Skin of body (tissue), 2 donors: ENCODE data around the gene DHPS. TPM values are rescaled to one million over a fixed set of nuclear protein-coding genes. Genes with fewer than 3 reads are reported as not detected.
A peak's percentile ranks its signal among the peaks of the same experiment; 100 is the strongest.

Experiments used
- DNase-seq: peaks from one replicate; lab custom pipeline; 2025; lab: John Stamatoyannopoulos, UW
- total RNA-seq: library from RNA; depleted of rRNA; stranded (reverse); fragments of >200 nt; gene quantifications from one replicate; pipeline ENCODE4 v1.2.3, GENCODE V29; 2014

DHPS gene
- total RNA-seq, 1 donor from 2014 or later, result 42.4 TPM

DNA sequence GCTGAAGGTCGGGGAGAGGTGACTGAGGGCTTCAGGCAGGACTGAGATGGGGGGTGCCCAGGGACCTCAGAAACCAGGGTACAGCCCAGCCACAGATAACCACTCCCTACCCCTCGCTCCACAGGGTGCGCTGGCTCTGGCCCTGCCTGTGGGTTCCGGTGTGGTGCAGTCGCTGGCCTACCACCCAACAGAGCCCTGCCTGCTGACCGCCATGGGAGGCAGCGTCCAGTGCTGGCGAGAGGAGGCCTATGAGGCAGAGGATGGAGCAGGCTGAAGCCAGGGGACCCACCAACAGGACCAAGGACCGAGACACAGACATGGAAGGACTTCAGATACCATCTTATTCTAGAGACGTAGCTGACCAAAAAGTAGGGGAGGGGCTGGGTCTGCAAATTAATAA is 6.3 kb downstream of the DHPS start:
- DNase-seq, result no peak

DNA sequence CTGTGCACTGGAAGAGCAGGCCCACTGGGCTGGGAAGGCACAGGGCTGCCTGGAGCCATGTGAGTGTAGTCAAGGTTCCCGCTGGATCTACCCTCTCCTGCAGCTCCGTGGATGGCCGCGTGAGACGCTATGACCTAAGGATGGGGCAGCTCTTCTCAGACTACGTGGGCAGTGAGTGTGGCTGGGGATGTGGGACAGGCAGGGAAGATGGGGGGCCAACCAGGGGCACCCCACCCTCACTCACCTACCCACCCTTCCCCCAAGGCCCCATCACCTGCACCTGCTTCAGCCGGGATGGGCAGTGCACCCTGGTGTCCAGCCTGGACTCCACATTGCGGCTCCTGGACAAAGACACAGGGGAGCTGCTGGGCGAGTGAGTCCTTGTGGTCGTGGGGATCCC is 8.9 kb downstream of the DHPS start:
- DNase-seq, result no peak

DNA sequence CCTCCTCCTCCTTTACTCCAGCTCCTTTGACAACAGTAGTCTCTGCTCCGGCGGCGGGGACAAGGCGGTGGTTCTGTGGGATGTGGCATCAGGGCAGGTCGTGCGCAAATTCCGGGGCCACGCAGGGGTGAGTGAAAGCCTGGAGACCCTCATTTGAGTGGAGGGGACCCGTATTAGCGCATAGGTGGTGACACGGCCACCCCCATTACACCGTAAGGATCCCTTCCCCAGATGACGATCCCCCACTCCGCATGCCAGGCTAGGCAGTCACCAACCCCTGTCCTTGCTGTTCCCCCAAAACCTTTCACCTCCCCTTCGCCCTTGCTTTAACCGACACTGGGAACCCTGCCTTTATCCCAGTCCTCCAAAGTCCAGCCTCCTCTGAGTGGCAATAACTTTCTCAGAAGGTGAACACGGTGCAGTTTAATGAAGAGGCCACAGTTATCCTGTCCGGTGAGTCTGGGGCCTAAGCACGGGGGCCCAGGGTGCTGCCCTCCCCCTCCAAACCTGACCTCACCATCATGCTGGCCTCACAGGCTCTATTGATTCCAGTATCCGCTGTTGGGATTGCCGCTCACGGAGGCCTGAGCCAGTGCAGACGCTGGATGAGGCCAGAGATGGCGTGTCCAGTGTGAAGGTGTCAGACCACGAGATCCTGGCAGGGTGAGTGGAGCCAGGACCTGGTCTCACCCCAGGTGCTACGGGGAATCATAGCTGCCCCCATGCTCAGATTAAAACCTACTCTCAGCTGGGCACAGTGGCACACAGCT is 11.3 kb downstream of the DHPS start:
- DNase-seq, result no peak

DNA sequence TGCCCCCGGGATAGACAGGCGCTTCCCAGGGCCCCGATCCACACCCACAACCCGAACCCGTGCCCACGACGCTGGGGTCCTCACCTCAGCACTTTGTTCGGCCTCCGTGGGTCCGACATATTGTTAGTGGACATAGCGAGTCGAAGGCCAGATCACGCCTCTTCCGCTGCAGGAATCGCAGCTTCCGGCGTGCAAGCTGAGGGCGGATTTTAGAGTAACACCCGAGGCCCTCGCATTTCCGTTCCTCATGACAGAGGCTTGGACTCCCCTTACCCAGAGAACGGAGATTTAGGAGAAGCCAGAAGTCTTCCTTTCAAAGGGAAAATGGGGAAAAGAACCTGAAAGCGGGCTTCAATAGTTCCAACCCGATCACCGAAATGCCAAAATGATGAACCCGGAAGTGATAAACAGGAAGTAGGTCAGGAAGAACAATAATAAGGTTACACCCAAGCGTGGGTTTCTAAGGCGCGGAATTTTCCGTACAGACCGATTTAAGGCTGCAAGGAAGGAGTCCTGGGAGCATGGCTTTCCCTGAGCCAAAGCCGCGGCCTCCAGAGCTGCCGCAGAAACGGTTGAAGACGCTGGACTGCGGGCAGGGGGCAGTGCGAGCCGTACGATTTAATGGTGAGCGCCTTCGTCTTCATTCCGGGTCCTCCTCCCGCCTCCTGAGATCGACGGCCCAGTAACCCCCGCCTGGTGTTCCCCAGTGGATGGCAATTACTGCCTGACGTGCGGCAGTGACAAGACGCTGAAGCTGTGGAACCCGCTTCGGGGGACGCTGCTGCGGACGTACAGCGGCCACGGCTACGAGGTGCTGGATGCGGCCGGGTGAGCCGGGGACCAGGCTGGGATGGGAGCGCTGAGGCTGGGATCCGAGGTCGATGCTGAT is 12.2 kb downstream of the DHPS start:
- peak; percentile 85 for DNase-seq

DNA sequence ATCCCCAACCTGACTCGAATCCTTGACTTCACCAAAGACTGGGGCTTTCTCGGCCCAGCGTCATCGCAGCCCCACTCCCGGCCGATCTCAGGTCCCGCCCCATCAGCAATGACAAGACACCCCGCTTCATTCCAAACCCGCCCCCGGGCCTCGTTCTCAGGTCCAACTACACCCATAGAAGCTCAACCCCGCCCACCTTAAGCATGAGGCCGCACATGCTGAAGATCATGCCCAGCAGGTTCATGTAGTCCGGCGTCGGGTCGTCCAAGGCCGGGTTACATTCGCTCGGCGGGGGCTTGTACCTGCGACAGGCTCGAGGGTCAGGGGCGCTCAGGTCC is 12.8 kb downstream of the DHPS start:
- peak; percentile 17 for DNase-seq

DNA sequence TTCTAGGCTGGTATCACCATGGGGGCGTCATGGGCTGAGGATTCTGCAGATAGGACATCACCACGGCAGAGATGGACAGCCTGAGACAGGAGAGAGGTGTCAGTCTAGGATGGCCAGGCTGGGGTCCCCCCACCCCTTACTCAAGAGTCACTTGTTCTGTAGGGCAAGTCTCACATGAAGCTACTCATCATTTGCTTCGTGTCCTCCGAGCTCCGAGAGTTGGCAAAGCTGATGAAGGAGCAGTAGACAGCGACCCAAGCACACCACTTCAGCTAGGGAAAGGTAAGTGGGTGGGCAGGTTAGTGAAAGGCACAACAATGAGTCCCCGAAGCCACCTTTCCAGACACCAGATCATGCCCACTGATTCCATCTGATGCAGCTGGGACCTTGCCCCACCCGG is 13.3 kb downstream of the DHPS start:
- no peak for DNase-seq

DNA sequence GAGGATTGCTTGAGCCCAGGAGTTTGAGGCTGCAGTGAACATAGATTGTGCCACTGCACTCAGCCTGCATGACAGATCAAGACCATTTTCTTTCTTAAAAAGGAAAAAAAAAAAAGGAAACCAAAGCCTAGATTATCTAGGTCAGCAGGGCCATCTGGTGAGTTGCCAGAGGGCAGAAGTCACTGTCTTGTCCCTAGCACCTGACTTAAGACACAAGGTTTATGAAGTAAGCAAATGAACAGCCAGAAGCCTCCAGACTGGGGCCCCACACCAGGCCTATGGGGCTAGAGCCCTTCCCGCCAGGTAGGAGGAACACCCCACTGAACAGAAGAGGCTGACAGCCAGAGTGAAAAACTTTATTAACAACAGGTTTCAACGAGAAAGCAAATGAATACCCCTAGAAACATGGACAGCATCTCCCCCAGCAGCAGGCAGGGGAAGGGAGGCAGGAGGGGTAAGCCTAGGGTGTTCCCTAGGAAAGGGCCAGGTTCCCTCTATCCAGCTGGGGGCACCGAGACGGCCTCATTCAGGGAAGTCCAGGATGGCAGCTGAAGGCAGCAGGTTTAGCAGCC is 13.9 kb downstream of the DHPS start:
- DNase-seq, result no peak

DNA sequence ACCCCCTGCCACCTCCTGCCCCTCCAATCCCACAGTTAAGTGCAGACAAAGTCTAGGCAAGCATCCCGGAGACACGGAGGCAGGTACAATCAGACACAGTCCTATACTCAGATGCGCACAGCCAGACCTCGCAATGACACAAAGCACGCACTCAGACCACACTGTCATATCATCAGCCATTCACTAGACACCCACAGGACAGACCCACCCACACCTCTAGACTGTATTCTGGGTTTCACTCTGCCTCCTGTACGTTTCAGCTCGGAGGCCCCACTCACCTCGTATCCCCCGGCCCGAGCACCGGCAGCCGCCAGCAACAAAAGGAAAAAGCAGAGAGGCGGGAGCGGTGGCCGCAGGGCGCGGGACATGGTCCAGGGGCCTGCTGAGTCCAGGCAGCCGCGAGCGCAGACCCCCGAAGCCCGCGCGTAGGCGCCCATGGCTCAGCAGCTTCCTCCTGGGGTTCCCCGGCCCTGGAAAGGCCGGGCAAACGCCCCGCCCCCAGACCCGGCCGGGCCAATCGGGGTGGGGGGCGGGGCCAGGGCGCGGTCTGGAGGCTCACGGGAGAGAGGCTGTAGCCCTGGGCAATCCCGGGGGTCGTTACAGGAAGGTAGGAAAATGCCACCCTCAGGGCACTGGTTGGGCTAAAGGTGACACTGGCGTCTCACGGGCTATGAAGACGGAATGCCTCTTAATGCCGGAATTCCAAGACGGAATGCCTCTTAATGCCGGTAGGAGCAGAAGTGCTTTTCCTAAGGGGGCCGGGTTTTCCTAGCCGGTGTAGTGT is 15.2 kb downstream of the DHPS start, which contains the start of the genes MAN2B1 and WDR83:
TSS of gene MAN2B1 (minus strand) at position 478 of the 784 bp plus-strand sequence. CDS start at position 437, 41 bp downstream.
TSS of gene WDR83 (plus strand) at position 543 of the 784 bp plus-strand sequence. CDS start 2,984 bp downstream, outside the sequence.
- no peak for DNase-seq

DNA sequence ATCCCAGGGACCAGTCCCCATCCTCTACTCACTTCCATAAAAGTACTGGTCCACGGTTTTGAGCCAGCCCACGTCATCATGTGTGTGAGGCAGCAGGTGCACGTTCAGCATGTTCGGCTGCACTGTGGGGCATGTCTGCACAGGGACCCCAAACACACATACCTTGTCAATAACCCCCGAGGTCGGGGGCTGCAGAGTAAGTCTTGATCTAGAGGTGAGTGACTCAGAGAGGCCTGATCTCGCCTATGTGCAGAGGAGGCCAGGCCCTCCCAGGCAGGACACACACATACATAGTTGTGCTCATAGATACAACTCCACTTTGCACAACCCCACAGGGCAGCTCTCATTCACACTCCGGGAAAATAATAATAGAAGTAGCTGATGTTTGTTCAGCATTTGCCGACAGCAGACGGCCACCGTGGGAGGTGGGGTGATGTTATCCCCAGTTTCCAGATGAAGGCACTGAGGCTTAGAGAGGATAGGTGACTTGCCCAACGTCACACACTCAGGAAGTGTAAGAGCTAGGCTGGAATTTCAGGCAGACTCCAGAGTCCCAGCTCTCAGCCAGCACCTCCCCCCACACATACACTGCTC is 15.9 kb downstream of the DHPS start:
- DNase-seq, result no peak

DNA sequence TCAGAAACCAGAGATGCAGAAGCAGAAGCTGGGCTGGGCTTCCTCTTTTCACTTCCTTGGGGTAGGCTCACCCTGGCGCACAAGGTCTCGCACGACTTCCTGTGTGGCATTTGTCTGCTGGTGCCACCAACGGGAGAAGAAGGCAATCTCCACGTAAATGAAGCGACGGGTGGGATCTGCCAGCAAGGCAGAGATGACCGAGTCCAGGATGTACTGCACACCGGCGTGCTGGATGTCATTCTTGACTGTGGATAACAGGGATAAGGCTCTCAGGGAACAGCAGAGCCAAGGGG is 16.5 kb downstream of the DHPS start:
- DNase-seq, result no peak

DNA sequence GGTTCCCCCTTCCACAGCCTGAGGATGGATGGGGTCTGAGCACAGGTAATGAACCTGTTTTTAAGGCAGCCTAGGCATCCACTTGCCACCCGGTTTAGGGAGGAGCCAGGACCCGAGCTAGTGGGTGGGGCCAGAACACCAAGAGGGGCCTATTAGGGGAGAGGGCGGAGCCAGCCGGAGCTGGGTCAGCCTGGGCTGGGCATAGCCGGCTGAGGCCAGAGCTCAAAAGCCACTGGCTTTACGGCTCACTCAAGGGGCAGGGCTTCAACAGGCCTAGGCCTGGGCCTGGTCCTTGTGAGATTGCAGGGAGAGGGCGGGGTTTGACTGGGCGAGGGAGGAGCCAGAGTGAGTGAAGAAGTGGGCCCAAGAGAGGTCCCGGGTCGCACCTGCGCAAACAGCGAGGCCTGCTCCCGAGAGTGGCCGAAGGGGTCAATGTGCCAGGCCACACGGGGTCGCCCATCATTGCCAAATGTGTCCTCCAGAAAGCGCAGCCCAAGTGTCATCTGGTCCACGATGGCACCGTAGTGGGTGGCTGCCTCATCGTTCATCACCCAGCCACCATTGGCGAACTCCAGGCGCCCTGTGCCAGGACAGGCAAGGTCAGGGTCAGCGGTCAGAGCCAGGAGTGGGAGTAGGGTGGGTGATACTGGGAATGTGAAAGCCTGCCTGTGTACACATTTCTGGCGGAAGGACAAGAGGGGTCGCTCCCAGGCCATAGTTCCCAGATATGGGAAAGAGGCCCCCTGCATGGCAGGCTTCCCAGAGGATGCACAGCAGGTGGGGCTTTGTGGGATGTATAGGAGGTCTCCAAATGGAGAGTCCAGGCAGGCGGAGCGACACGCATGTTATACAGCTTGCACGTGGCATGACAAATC is 17.0 kb downstream of the DHPS start:
- DNase-seq, result no peak

DNA sequence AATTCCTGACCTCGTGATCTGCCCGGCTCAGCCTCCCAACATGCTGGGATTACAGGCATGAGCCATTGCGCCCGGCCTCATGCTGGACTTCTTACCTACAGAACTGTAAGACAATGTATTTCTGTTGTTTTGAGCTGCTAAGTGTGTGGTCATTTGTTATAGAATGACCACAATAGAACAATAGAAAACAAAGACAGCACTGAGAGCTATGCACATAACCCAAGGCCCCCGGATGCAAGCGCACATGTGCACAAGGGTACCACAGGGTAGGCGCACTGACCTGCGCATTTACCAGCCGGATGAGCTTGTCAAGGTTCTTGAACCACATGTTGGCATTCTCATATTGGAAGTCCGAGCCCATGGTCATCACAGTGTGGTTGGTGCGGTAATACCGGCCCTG is 20.7 kb downstream of the DHPS start:
- DNase-seq, result no peak

DNA sequence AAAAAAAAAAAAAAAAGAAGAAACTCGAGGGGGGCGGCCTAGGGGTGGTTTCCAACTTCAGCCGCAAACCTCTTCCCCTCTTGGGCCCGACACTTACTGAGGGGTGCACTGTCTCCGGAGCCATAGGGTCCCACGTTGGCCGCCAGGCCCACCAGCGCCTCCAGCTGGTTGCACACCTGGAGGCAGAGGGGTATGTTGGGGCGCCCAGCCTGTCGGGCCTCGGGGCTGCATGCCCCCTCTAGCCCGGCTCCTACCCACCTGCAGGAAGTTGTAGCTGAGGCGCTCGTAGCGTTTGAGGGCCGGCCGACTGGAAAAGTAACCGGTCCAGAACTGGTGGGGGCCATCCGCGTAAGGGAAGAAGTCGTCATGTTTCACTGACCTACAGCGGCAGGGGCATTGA is 23.7 kb downstream of the DHPS start:
- no peak for DNase-seq

DNA sequence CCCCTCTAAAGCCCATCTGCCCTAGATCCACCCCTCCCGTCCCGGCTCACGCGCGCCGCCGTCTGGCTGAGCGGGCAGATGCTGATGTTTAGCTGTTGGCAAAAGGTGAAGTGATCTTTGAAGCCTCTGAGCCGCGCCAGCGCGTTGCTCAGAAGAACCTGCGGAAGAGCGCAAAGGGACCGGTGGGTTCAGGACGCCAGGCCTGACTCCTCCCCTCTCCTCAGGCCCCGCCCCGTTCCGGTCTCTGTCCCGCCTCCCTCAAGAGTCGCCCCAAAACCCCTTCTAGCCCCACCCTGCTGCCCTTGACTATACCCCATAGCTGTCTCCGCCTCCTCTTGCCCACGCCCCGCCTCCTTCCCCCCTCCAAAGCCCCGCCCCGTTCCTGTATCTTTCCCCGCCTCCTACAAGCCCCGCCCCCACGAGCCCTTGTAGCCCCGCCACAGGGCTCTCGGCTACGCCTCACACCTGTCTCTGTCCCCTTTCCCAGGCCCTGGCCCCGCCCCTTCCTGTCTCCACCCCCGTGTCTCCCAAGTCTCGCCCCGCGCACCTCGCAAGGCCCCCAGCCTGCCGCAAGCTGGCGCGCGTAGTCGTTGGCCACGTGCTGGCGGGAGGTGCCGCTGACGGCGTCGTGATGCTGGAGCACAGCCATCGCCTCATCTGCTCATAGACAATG is 24.6 kb downstream of the DHPS start:
- DNase-seq, result no peak

DNA sequence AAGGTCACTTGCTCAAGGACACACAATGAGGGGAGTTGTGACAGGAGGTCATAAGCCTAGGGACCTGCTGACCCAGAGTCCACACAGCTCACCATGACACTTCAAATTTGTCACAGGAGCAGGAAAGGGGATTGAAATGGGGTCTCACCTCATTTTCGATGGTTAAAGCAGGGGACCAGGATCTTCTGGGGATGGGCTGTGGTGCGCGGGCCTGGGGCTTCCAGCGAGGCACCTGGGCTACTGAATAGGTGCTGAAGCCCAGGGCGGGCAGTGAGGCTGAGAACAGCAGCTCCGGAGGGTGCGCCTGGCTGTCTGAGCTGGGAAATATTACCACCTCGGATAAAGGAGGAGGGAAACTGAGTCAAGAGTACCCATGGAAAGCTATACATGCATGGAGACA is 26.1 kb downstream of the DHPS start:
- DNase-seq, result no peak

DNA sequence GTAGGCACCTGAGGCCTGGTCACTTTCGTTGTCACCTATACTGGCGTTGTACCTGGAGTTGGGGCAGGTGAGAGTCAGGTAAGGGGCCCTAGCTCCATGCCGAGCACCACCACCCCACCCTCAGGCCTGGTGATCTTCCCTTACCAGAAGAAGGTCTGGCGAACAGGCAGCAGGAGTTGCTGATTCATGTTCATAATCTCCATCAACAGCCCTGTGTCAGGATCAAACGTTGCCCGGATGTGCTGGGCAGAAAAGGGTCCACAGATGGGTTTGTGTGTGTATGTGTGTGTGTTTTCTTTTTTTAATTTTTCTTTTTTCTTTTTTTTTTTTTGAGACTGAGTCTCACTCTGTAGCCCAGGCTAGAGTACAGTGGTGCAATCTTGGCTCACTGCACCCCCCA is 29.5 kb downstream of the DHPS start:
- no peak for DNase-seq

DNA sequence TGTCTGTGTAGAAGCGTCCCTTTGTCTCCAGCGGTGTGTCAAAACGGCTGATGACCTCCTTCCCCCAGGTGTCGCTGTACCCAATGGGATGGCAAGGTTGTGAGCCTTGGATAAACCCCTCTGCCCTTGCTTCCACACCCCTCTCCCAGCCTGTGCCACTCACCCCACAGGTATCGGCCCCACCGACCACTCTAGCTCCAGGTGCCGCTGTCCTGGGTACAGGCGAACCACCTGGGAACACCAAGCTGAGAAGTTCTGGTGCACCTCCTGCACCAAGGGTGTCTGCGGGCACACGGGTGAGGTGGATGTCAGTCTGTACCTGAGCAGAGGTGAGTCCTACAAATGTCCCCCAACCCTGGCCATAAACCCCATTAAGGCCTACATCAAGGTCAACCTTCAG is 31.7 kb downstream of the DHPS start:
- DNase-seq, result no peak

DNA sequence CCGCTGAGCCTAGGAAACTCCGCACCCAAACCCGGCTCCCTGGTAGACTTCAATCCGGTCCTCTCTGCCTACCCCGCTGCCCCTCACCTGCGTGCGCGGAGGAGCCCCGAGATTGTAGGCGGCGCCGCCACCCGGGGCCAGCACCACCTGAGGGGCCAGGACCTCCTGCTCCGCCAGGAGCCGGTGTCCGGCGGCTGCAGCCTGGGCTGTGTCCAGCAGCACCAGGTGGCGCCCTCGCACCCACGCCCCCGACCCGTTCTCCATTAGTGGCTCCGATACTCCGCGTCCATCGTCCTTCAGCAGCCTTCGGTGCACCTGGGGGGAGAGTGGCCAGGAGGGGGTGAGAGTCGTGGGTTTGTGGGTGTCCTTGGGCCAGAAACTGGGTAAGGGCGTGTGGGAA is 33.6 kb downstream of the DHPS start:
- DNase-seq, result no peak

DNA sequence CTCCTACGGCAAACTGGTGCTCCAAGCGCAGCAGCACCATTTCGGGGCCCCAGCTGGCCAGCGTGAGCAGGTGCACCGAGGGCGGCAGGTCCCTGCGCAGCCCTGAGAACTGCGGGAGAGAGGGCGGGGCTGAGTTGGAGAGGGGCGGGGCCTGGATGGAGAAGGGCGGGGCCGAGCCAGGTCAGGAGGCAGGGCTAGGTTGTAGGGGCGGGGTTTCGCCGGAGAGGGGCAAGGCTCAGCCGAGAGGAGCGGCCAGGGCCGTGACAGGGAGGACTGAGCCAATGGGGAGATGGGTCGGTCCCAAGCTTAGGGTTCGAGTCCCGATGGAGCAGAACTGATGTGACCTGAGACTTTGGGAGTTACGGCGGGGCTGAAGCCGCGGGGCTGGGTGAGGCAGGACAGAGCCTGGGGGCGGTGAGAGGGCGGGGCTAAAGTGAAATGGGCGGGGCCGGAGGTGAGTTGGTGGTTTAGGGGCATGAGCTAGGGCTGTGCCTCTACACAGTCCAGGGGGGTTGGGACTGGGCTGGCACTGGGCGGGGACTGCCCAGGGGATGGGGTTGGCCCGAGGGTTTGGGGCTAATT is 34.1 kb downstream of the DHPS start:
- no peak for DNase-seq
